Astrocyte of the cerebellum (primary cell): ENCODE results near the gene LRRC3C.

ENCODE experiments used
- DNase-seq: peaks from one replicate; pipeline ENCODE4 v3.0.0-alpha.2; 2011; ENCODE audit warnings: low read depth
- H3K4me3 ChIP-seq: 2 replicates; pipeline ENCODE4 v1.5.1; 2011; ENCODE audit warnings: mild to moderate bottlenecking, low read depth, low read length, moderate library complexity
- in situ Hi-C: cut with HindIII; loops from 2 replicates; pipeline ENCODE4 v1.10.0; 2017; ENCODE audit warnings: low sequenced_read_pairs
- TF ChIP-seq, protein P1 (sequence below): IDR thresholded peaks from 2 replicates; pipeline ENCODE4 v1.5.1; 2012; ENCODE audit warnings: low read length, low read depth, moderate library complexity, mild to moderate bottlenecking; ENCODE audit errors: missing control alignments

Gene LRRC3C

DNA sequence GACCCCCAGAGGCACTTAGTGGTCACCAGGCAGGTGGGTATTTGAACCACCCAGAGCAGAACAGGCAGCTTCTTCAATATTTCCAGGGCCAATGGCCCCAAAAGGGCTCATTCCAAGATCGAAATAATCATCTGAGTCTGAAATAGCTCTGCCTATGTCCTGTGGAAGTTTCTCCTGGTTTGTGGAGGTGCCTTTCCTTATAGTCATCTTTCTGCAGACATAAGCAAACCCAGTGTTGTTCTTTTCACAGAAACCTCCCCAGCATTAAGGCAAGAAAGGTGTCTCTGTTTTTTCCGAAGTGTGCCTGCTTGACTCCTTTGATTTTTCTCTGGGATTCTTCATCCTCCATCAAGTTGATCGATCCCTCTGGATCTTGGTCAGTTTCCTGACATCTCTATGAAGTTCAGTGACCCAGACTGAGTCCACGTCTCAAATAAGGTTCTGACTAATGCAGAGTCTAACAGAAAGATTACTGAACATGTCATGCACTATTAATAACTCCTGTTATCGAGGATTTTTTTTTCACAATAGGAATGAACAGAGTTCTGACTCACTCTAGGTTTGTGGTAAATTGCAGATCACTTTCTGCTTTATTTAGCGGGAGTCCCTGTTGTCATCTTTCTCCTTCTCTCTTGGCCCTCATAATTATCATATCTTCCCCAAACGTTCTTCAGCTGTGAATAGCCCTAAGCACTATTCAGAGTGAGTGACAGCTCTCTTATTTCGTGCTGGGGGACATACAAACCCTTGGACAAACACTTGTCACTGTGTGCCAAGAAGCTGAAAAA, 1.5 kb downstream of the LRRC3C start:
- no peak overlapping the region for H3K4me3 ChIP-seq
- in situ Hi-C loops, result no loop called here
- TF ChIP-seq, protein P1, sequence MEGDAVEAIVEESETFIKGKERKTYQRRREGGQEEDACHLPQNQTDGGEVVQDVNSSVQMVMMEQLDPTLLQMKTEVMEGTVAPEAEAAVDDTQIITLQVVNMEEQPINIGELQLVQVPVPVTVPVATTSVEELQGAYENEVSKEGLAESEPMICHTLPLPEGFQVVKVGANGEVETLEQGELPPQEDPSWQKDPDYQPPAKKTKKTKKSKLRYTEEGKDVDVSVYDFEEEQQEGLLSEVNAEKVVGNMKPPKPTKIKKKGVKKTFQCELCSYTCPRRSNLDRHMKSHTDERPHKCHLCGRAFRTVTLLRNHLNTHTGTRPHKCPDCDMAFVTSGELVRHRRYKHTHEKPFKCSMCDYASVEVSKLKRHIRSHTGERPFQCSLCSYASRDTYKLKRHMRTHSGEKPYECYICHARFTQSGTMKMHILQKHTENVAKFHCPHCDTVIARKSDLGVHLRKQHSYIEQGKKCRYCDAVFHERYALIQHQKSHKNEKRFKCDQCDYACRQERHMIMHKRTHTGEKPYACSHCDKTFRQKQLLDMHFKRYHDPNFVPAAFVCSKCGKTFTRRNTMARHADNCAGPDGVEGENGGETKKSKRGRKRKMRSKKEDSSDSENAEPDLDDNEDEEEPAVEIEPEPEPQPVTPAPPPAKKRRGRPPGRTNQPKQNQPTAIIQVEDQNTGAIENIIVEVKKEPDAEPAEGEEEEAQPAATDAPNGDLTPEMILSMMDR, result no peak
- DNase-seq, result peak; percentile 84

GRCh38 chr17:39929646-39930407, 2.3 kb downstream of the LRRC3C start:
- peak; percentile 59 for DNase-seq
- TF ChIP-seq, protein P1, result no peak
- in situ Hi-C loops, result no loop called here
- H3K4me3 ChIP-seq, result no peak overlapping the region

- TF ChIP-seq, protein P1, result no peak
- DNase-seq, result no peak
- in situ Hi-C loops, result no loop called here
- H3K4me3 ChIP-seq, result no peak overlapping the region
Observed at GRCh38 chr17:39933912-39934311, 6.4 kb downstream of the LRRC3C start.

DNA sequence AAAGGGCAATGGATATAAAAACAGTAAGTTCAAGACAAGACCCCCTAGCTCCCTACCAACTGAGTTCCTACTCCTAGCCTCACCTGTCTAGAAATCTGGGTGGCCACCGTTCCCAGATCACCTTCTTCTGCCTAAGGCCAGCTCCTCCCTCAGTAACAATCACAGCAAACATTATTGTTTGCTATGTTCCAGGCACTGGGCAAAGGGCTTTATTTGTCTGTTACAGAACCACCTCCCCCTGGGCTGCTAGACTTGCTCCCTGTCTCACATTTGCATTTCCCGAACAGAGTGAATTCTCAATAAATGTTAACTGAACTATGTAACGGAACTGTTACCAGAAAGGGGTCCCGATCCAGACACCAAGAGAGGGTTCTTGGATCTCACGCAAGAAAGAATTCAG, 6.8 kb downstream of the LRRC3C start:
- no peak overlapping the region for H3K4me3 ChIP-seq
- no peak for DNase-seq
- in situ Hi-C loops, result no loop called here
- TF ChIP-seq, protein P1, result no peak

- no peak overlapping the region for H3K4me3 ChIP-seq
- in situ Hi-C loops, result no loop called here
- DNase-seq, result no peak
- TF ChIP-seq, protein P1, result no peak
Observed at GRCh38 chr17:39935909-39936308, 8.4 kb downstream of the LRRC3C start.

DNA sequence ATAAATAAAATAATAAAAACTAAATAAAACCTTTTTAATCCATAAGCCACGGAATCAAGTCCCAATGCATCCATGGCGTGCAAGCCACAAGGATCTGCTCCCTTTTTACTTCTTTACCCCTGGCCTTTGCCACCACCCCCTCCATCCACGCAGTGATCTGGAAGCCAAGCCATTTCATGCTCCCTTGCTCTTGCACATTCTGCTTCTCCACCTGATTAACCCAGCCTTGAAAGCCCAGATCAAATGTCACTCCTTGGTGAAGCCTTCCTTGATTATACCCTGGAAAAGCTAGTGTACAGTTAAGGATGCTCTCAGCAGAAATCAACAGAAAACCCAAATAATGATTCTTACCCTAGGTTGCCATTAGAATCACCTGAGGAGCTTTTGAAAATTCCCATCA, 9.9 kb downstream of the LRRC3C start:
- H3K4me3 ChIP-seq, result no peak overlapping the region
- in situ Hi-C loops, result no loop called here
- no peak for DNase-seq
- TF ChIP-seq, protein P1, result no peak
